IMR-90 (cell line): ENCODE measurements around the gene WASL. TPM values are rescaled to one million over a fixed set of nuclear protein-coding genes. Genes with fewer than 3 reads are reported as not detected.

Experiments
- ATAC-seq: fragments of 200-7000 bp; cut with Tn5 transposase; 2 replicates; pipeline ENCODE4 v1.9.1; 2020; ENCODE audit warnings: low read depth, mild to moderate bottlenecking, moderate library complexity
- BruUV-seq: library from RNA; stranded (reverse); fragments of 400-500 nt; replicated peaks from 2 replicates; lab custom pipeline; 2021; lab: Mats Ljungman, UMichigan
- CTCF ChIA-PET: fragments of 300-600 bp; formaldehyde crosslinking; extraction: SDS; loops from one replicate; lab custom pipeline; 2021; ENCODE audit warnings: antibody characterized with exemption; lab: Yijun Ruan, JAX
- POLR2A ChIA-PET: fragments of 300-600 bp; sonication (Branson Sonifier 250); formaldehyde crosslinking; loops from one replicate; lab custom pipeline; 2022; ENCODE audit warnings: antibody characterized with exemption; ENCODE audit not compliant: unreplicated experiment; lab: Charles Lee
- DNase-seq: peaks from one replicate; pipeline ENCODE4 v3.0.0; 2013
- H2AFZ ChIP-seq: replicated peaks from 2 replicates; pipeline ENCODE3; 2013; ENCODE audit warnings: low read length, mild to moderate bottlenecking; ENCODE audit not compliant: poor library complexity
- H2AK5ac ChIP-seq: 2 replicates; pipeline ENCODE4 v1.6.1; 2013; ENCODE audit warnings: low read depth, low read length, inconsistent platforms
- H2AK9ac ChIP-seq: replicated peaks from 2 replicates; pipeline ENCODE3; 2013; ENCODE audit warnings: mild to moderate bottlenecking, low read depth, low read length, moderate library complexity; ENCODE audit not compliant: poor library complexity
- H2BK120ac ChIP-seq: 2 replicates; pipeline ENCODE4 v1.6.1; 2013; ENCODE audit warnings: low read depth, low read length, inconsistent platforms
- H2BK15ac ChIP-seq: 3 replicates; pipeline ENCODE4 v1.6.1; 2013; ENCODE audit warnings: low read depth, low read length, inconsistent platforms
- H2BK20ac ChIP-seq: 2 replicates; pipeline ENCODE4 v1.6.1; 2013; ENCODE audit warnings: low read depth, mild to moderate bottlenecking, inconsistent platforms, low read length, moderate library complexity
- H2BK5ac ChIP-seq: 2 replicates; pipeline ENCODE4 v1.6.1; 2013; ENCODE audit warnings: mild to moderate bottlenecking, low read depth, low read length, inconsistent platforms; ENCODE audit not compliant: poor library complexity, severe bottlenecking
- H3K14ac ChIP-seq: replicated peaks from 2 replicates; pipeline ENCODE4 v1.6.1; 2013; ENCODE audit warnings: low read depth, low read length, inconsistent platforms
- H3K18ac ChIP-seq: 2 replicates; pipeline ENCODE4 v1.6.1; 2013; ENCODE audit warnings: low read depth, low read length, control low read depth
- H3K23ac ChIP-seq: 2 replicates; pipeline ENCODE4 v1.6.1; 2013; ENCODE audit warnings: low read depth, low read length, inconsistent platforms
- H3K27ac ChIP-seq: 2 replicates; pipeline ENCODE4 v1.5.1; 2013; ENCODE audit warnings: mild to moderate bottlenecking, control low read depth, low read length; ENCODE audit not compliant: insufficient read depth
- H3K27me3 ChIP-seq: 2 replicates; pipeline ENCODE4 v1.6.1; 2013; ENCODE audit warnings: low read length; ENCODE audit not compliant: control insufficient read depth, insufficient read depth
- H3K36me3 ChIP-seq: 2 replicates; pipeline ENCODE4 v1.6.1; 2013; ENCODE audit warnings: low read length, mixed read lengths; ENCODE audit not compliant: control insufficient read depth, insufficient read depth
- H3K4ac ChIP-seq: 2 replicates; pipeline ENCODE4 v1.6.1; 2013; ENCODE audit warnings: low read depth, low read length, inconsistent platforms
- H3K4me1 ChIP-seq: 2 replicates; pipeline ENCODE4 v1.6.1; 2013; ENCODE audit warnings: low read length, mixed read lengths; ENCODE audit not compliant: control insufficient read depth, insufficient read depth
- H3K4me2 ChIP-seq: 2 replicates; pipeline ENCODE4 v1.6.1; 2013; ENCODE audit warnings: low read depth, mild to moderate bottlenecking, control low read depth, low read length, moderate library complexity
- H3K4me3 ChIP-seq: 2 replicates; pipeline ENCODE4 v1.5.1; 2013; ENCODE audit warnings: low read depth, mild to moderate bottlenecking, control low read depth, low read length, moderate library complexity; ENCODE audit not compliant: insufficient read depth
- H3K56ac ChIP-seq: 2 replicates; pipeline ENCODE4 v1.6.1; 2013; ENCODE audit warnings: low read length, inconsistent platforms; ENCODE audit not compliant: insufficient read depth; ENCODE audit errors: extremely low read depth
- H3K79me1 ChIP-seq, 2 experiments: 2 replicates each; pipeline ENCODE4 v1.6.1; 2013; ENCODE audit warnings: low read length in 2 of 2, inconsistent platforms in 1 of 2, low read depth in 1 of 2
- H3K9ac ChIP-seq: 2 replicates; pipeline ENCODE4 v1.6.1; 2013; ENCODE audit warnings: low read depth, low read length, control low read depth
- H3K9me1 ChIP-seq: 2 replicates; pipeline ENCODE4 v1.6.1; 2013; ENCODE audit warnings: low read length, inconsistent platforms; ENCODE audit not compliant: insufficient read depth
- H3K9me3 ChIP-seq: 2 replicates; pipeline ENCODE4 v1.6.1; 2013; ENCODE audit warnings: low read length; ENCODE audit not compliant: control insufficient read depth, insufficient read depth
- H4K20me1 ChIP-seq: 2 replicates; pipeline ENCODE4 v1.6.1; 2013; ENCODE audit warnings: low read length, inconsistent platforms; ENCODE audit not compliant: insufficient read depth
- H4K5ac ChIP-seq: 2 replicates; pipeline ENCODE4 v1.6.1; 2013; ENCODE audit warnings: mild to moderate bottlenecking, low read depth, low read length, control low read depth
- H4K8ac ChIP-seq, 2 experiments: 2 replicates each; pipeline ENCODE4 v1.6.1; 2013; ENCODE audit warnings: low read depth in 2 of 2, low read length in 2 of 2, control low read depth in 1 of 2, inconsistent platforms in 1 of 2
- H4K91ac ChIP-seq: 2 replicates; pipeline ENCODE4 v1.6.1; 2013; ENCODE audit warnings: low read depth, low read length, inconsistent platforms; ENCODE audit not compliant: insufficient read depth
- BHLHE40 ChIP-seq: fragments of 150-350 bp; IDR thresholded peaks from 2 replicates; pipeline ENCODE4 v1.6.1; 2016; ENCODE audit warnings: mild to moderate bottlenecking, low read depth, low read length
- CEBPB ChIP-seq: IDR thresholded peaks from 2 replicates; pipeline ENCODE4 v1.6.1; 2012; ENCODE audit warnings: low read depth, low read length, improper control_type of control experiment
- CHD1 ChIP-seq: IDR thresholded peaks from 2 replicates; pipeline ENCODE4 v1.6.1; 2012; ENCODE audit warnings: low read depth, low read length, improper control_type of control experiment
- CTCF ChIP-seq: conservative IDR thresholded peaks from 2 replicates; pipeline ENCODE4 v1.5.1; 2012; ENCODE audit warnings: mild to moderate bottlenecking, low read depth, low read length, improper control_type of control experiment
- ELK1 ChIP-seq: fragments of 150-350 bp; IDR thresholded peaks from 2 replicates; pipeline ENCODE4 v1.6.1; 2016; ENCODE audit warnings: low read depth, mild to moderate bottlenecking, low read length, moderate library complexity, borderline replicate concordance
- FOS ChIP-seq: fragments of 150-350 bp; IDR thresholded peaks from 2 replicates; pipeline ENCODE4 v1.6.1; 2016; ENCODE audit warnings: low read depth, low read length
- MAFK ChIP-seq: IDR thresholded peaks from 2 replicates; pipeline ENCODE4 v1.6.1; 2012; ENCODE audit warnings: low read depth, low read length, improper control_type of control experiment
- POLR2A ChIP-seq: IDR thresholded peaks from 2 replicates; pipeline ENCODE4 v1.6.1; 2012; ENCODE audit warnings: mild to moderate bottlenecking, low read depth, low read length
- RCOR1 ChIP-seq: IDR thresholded peaks from 2 replicates; pipeline ENCODE4 v1.6.1; 2012; ENCODE audit warnings: mild to moderate bottlenecking, low read length, improper control_type of control experiment; ENCODE audit not compliant: insufficient replicate concordance
- RFX5 ChIP-seq: IDR thresholded peaks from 2 replicates; pipeline ENCODE4 v1.8.0; 2012; ENCODE audit warnings: low read depth, mild to moderate bottlenecking, low read length, moderate library complexity
- SMC3 ChIP-seq: fragments of 150-350 bp; IDR thresholded peaks from 2 replicates; pipeline ENCODE4 v1.6.1; 2016; ENCODE audit warnings: low read depth, mild to moderate bottlenecking, antibody characterized with exemption, low read length, moderate library complexity
- USF2 ChIP-seq: fragments of 150-350 bp; IDR thresholded peaks from 2 replicates; pipeline ENCODE4 v1.6.1; 2017; ENCODE audit warnings: mild to moderate bottlenecking, antibody characterized with exemption, low read length, low read depth
- WGBS, 2 experiments: methylation state at CpG; one replicate each; pipeline versions ENCODE4 v1.1.5 to v1.1.7; 2013; ENCODE audit warnings: missing lambda C conversion rate in 2 of 2; ENCODE audit not compliant: insufficient read length in 1 of 2; ENCODE audit errors: extremely low coverage in 2 of 2; 5-methylcytosine and 5-hydroxymethylcytosine counted together
- dilution Hi-C: fragments of 300-500 bp; cut with HindIII; formaldehyde crosslinking; loops from one replicate; pipeline ENCODE4 v1.14.3; 2018; ENCODE audit warnings: low sequenced_read_pairs; ENCODE audit not compliant: unreplicated experiment
- in situ Hi-C: fragments of 300-500 bp; cut with MboI; formaldehyde crosslinking; loops from 3 replicates; pipeline ENCODE4 v1.14.3; 2019; ENCODE audit warnings: low sequenced_read_pairs, inconsistent platforms, mixed read lengths
- intact Hi-C: fragments of 100-400 bp; cut with micrococcal nuclease; formaldehyde crosslinking; loops from 2 replicates; pipeline ENCODE4 v1.10.0; 2022
- polyA plus RNA-seq, 3 experiments: library from polyadenylated mRNA; depleted of rRNA; stranded (reverse); fragments of >200 nt; gene quantifications; 2 replicates each; pipeline ENCODE4 v1.2.3, GENCODE V29; 2012; ENCODE audit warnings: low replicate concordance in 1 of 3
- total RNA-seq: library from RNA; depleted of rRNA; stranded (reverse); fragments of >200 nt; gene quantifications from 2 replicates; pipeline ENCODE4 v1.2.3, GENCODE V29; 2012

WASL gene
- total and polyA plus RNA-seq, 2 of the 4 experiments (the other 2 are of a cell fraction) = 2.3 to 7.9 TPM

DNA sequence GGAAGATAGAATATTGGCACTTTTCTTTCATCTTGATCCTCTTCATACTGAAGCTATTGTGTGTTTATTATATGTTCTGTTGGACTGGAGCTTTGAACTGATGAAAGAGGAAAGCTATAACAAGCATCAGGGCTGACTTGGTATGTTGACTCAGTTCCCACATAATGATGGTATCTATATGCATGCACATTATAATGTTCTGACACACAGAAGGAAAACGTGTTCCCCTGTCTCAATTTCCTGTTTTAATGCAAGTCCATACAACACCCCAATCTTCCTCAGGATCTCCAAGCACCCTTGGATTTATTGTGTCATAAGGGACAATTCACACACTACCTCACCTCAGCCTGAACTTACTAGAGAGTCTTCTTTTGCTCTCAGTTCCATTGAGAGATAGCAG, 8.3 kb upstream of the WASL start:
- H3K4me3 ChIP-seq = no peak overlapping the region

More for the DNA sequence above, 8.3 kb upstream of the WASL start:
- WGBS, 2 experiments = no CpG with 5 or more reads among the region's 1 CpG
- H3K4ac ChIP-seq = no peak overlapping the region
- ATAC-seq (no peak), DNase-seq (no peak)
- H4K20me1 ChIP-seq = no peaks in the 10 kb centered on the region
- no peak overlapping the region for H3K56ac ChIP-seq
- no peak overlapping the region for H2BK20ac ChIP-seq
- H3K4me2 ChIP-seq = no peak overlapping the region
- no peak overlapping the region for H2AK9ac ChIP-seq
- no peak overlapping the region for H2AK5ac ChIP-seq
- H4K91ac ChIP-seq = no peak overlapping the region
- no peak overlapping the region for H3K9ac ChIP-seq
- no peaks in the 10 kb centered on the region for H3K9me3 ChIP-seq
- intact Hi-C loops = no loop called here
- TF ChIP-seq ELK1 (no peak), CTCF (no peak), USF2 (no peak), MAFK (no peak), RFX5 (no peak), BHLHE40 (no peak), CEBPB (no peak), SMC3 (no peak), POLR2A (no peak), FOS (no peak), RCOR1 (no peak), CHD1 (no peak)
- H3K23ac ChIP-seq = no peak overlapping the region
- no peak overlapping the region for H2BK5ac ChIP-seq
- ChIA-PET CTCF (no interaction called here), POLR2A (no interaction called here)
- no peak overlapping the region for H2BK15ac ChIP-seq
- H3K9me1 ChIP-seq = no peaks in the 10 kb centered on the region
- dilution Hi-C loops = no loop called here
- no peaks in the 10 kb centered on the region for H3K4me1 ChIP-seq
- no peak overlapping the region for H4K5ac ChIP-seq
- in situ Hi-C loops = no loop called here
- no peak overlapping the region for H3K18ac ChIP-seq
- BruUV-seq = no TSS peak
- H3K27ac ChIP-seq = no peak overlapping the region
- no peaks in the 10 kb centered on the region for H3K79me1 ChIP-seq
- H2AFZ ChIP-seq = no peak overlapping the region
- H4K8ac ChIP-seq = no peak overlapping the region; a peak in 1 of 4 replicates
- no peaks in the 10 kb centered on the region for H3K36me3 ChIP-seq
- H3K14ac ChIP-seq = no peak overlapping the region
- H3K27me3 ChIP-seq = no peaks in the 10 kb centered on the region
- no peak overlapping the region for H2BK120ac ChIP-seq
